IPS-18c (cell line): Measurements from ENCODE around the gene PHACTR3.

Experiments used
- H3K4me3 ChIP-seq: 2 replicates; pipeline ENCODE4 v1.7.0; 2013; ENCODE audit warnings: low read depth, mild to moderate bottlenecking, low read length, moderate library complexity; ENCODE audit not compliant: insufficient read depth
- H3K9me3 ChIP-seq: one replicate; pipeline ENCODE4 v1.6.1; 2013; ENCODE audit warnings: mild to moderate bottlenecking, low read length, moderate library complexity; ENCODE audit not compliant: control insufficient read depth, insufficient read depth

Gene PHACTR3

DNA sequence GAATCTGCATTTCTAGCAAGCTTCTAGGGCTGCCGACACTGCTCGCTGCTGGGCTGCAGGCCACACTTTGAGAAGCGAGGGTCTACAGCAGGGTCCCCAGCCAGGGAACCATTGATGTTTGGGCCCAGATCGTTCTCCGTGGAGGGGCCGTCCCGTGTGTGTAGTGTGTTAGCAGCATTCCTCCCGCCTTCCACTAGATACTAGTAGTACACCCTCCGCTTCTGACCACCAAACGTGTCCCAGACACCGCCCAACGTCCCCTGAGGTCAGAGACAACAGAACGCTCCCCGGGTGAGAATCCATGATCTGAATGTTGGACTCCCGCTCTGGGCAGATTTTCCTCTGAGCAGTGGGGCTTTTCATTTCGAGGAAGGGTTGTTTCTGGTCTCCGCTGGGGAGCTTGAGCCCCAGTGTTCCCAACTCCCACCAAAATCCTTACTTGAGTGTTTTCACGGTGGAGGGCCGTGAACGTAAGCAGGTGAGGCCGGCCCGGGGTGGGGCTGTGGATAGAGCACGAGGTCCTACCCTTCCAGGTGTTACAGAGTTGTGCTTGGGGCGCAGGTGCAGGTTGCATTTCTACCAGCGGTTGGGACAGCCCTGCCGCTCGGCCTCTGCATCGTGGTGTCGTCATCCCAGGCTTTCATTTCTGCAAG lies 204.5 kb downstream of the PHACTR3 start:
- Histone ChIP-seq H3K4me3 (no peak overlapping the region), H3K9me3 (no peaks in the 10 kb centered on the region)

DNA sequence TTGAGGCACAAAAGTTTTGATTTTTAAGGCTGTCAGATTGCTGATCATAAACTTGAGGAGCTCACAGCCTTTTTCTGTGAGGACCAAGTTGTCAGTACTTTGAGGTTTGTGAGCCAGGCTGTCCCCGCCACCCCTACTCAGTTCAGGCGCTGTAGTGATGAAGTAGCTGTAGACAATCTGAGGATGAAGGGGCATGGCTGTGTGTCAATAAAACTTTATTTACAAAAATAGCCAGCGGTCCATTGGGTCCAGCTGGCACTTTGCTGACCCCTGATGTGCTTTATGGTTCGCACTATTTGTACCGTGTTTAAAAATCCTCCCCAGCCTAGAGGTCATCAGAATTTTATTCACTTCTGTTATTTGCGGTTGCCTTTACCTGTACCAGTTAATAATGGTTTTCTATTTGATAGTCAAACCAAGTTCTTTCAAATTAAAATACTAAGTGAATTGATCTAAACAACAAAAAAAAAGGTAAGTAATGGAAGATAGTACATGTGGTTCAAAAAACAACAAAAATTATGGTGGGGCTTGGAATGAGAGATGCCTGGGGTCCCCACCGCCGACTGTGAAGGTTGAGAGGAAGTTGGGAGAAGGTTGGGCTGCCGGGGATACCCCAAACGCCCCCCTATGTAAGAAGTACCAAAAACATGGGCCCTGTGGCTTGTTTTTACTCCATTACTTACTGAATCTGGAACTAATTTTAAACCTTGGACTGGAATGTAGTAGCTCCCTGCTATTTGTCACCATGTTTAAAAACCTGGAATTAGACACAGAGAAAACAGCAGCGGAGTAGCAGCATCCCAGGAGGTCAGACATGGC lies 205.5 kb downstream of the PHACTR3 start:
- Histone ChIP-seq H3K4me3 (no peak overlapping the region), H3K9me3 (no peaks in the 10 kb centered on the region)

DNA sequence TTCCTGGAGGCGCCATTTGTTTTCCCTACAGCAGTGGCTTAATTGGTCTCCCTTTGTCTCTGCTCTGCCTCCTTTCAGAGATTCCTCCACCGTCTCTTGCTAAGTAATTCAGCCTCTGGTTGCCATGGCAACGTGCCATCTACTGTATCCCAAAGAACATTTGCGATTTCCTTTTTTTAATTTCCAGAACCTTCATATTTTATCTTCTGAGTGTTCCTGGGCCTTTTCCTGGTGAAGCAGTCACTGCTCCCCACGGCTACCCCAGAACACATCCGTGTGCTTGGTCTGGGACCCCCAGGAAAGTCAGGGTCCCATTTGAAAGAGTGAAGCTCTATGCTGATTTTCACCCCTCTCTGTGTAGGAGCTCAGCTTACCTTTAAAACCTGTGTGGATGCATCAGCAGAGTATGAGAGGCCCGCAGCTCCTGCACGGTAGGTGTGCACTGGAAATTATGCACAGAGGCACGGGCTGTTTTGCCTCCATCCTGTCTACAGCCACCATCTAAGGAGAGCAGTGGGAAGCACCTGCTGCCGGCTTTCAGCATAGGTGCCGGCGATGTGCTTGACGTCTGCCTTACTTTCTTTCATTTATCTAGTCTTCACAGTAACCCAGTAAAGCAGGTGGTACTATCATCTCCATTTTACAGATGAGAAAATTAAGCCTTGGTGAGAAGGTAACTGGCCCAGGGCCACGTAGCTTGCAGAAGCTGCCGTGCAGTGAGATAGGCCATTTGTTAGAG lies 206.3 kb downstream of the PHACTR3 start:
- Histone ChIP-seq H3K9me3 (no peaks in the 10 kb centered on the region), H3K4me3 (no peak overlapping the region)

DNA sequence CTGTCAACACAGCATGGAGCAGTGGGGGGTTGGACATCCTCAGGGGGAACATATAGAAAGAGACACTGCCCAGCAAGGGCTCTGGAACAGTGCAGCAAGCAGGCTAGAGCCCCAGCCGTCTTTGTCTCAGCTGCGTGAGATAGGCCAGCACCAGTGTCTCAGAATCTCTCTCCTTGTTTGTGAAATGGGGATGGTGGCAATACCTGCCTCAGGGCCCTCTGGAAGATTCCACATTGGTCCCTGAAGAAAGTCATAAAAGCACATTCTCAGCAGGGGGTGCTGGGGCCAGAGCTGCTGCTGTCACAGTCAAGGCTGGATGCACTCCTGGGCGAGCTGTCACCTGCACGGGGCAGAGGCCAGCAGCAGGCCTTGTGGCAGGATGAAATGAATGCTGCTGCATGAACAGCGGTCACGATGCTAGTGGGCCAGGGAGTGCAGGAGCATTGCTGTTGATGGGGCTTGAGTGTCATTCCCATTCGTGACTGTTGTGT lies 207.4 kb downstream of the PHACTR3 start:
- no peak overlapping the region for H3K4me3 ChIP-seq
- H3K9me3 ChIP-seq: no peaks in the 10 kb centered on the region

DNA sequence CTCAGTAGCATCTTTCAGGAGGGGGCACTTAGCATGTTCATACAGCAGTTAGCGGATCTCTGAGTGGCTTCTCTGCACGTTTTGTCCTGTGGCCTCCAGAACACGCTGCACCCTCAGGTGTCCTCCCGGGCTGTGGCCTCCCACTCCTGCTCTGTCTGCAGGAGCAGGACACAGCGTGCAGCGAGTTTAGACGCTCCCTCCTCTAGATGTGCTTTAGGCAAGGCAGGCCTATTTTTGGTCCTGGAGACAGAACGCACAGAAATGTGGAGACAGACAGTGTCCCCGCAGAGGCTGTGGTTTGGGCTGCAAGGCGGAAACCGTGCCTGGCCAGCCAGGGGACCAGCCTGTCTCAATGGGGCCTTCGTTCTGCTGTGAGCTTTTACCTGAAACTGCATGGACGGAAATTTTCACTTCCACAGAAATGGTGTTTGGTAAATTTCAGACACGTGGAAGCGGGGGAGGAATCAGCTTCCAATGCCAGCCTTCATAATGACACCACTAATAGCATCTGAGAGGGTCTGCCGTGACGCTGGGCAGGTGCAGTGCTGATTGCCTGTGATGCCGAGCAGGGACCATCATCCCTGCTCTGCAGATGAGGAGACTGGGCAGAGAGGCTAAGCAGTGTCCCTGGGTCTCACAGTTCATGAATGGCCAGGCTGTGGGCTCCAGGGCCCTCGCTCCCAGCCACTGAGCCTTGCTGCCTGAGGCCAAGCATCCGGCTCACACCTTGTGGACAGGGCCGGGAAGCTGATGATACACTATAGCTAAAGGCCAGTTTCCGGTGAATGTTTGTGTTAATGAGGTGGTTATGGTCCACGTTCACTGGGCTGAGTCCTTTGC lies 208.2 kb downstream of the PHACTR3 start:
- no peaks in the 10 kb centered on the region for H3K9me3 ChIP-seq

DNA sequence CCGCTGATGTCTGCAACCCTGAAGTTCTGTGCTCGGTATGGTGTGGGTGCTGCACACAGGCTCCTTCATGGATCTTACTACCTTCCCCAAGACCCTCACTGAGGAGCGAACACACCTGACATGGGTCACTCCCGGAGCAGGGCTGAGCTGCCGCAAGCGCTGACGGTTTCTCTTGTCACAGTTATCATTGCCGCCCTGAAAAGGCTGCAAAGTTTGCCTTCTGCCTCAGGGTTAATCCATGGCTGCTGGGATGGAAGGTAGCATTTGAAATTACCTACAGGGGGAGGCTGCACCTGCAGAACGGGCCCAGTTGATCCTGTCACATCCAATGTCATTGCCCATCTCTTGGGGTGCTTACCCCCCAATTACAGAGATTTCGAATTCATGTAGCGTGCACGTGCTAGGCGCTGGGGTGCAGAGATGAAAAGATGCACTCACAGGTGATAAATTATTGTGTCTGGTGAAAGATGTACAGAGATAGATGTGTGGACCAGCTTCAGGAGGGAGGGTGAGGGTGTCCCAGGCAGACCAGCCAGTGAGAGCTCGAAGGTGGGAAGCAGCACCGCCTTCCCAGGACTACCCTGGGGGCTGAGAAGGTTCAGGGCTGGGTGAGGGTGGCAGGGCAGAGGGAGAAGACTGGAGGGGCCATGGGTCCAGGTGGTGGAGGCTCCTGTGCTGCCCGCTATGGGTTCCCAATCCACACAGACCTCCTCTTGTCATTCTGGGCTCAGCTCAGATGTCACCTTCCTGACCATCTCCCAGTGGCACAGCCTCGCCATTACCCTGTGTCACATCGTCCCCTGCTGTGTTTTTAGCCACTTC lies 209.0 kb downstream of the PHACTR3 start:
- Histone ChIP-seq H3K4me3 (no peak overlapping the region), H3K9me3 (no peaks in the 10 kb centered on the region)

More for the DNA sequence above, 208.2 kb downstream of the PHACTR3 start:
- no peak overlapping the region for H3K4me3 ChIP-seq

DNA sequence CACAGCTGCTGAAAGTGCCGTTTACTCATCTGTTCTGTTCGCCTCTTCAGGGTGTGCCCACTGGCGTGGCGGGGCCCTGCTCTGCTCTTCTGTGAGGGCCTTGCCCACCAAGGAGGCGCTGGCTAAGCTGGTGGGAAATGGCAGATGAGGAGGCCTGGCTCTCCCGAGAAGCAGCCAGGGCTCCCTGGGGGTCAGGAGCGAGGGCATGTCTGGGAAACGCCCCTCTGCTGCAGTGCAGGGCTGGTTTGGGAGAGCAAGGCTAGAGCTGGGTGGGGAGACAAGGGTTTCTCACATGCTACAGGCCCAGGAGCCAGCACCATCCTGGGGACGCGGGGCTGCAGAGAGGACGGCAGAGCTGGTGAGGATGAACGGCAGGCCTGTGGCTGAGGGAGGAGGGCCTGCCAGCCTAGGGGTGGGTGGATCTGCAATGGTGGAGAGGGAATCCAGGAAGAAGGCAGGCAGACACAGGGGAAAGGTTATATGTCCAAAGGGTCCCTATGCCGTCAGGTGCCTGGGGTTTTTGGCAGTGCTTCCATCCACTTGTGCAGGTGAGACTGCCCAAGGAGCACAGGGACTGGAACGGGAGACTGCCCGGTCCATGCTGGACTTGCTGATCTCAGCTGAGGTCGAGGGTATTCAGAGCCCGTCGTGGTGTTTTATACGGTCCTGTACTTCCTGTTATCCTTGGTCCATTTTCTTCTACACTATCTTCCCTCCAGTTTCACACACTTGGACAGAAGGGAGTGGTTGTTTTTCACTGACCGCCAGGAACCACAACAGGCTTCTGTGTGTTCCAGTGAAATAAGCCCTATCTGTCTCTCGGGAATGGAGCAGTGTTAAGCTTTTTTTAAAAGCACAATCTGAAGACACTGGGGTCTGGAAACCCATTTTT lies 209.9 kb downstream of the PHACTR3 start:
- Histone ChIP-seq H3K4me3 (no peak overlapping the region), H3K9me3 (no peaks in the 10 kb centered on the region)

DNA sequence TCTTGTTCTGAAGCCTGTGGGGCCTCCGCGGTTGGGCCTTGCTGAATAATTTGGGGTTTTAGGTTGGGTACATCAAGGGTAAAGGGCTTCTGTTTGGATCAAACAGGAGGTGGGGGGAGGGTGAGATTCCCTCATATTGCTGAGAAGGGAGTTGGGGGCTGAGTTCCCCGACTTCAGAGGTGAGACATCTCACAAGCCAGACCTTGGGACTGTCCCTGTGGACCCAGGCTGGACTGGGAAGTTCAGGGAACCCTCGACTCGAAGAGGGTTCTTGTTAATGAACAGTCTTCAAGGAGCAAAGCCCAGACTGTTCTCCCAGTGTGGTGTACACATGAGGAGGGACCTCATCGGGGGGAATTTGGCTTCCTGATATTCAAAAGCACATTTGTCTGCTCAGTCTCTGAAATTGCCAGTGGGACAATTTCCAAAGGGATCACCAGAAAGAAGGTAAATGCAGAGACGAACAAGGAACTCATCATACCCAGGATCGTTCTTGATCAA lies 210.6 kb downstream of the PHACTR3 start:
- Histone ChIP-seq H3K4me3 (no peak overlapping the region), H3K9me3 (no peaks in the 10 kb centered on the region)

DNA sequence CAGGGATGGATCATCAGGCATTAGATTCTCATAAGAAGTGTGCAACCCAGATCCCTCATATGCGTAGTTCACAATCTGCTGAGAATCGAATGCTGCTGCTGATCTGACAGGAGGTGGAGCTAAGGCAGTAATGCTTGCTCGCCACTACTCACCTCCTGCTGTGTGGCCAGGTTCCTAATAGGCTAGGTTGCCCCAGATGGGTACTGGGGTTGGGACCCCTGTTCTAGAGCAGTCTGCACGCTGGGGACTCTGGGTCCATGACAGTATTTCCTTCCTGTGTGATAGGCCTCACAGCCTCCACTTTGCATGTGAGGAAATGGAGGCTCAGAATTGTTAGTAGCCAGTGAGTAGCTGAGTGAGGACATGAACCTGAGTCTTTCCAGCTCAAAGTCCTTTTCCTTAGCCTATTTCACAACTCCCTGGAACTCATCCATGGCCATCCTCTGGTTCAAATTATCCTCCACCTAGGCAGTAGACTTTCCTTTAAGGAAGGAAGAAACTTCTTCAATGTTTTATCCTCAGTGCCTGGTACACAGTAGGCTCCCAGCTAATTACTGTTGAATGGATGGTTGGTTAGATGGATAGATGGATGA lies 211.9 kb downstream of the PHACTR3 start:
- Histone ChIP-seq H3K4me3 (no peak overlapping the region), H3K9me3 (no peaks in the 10 kb centered on the region)

DNA sequence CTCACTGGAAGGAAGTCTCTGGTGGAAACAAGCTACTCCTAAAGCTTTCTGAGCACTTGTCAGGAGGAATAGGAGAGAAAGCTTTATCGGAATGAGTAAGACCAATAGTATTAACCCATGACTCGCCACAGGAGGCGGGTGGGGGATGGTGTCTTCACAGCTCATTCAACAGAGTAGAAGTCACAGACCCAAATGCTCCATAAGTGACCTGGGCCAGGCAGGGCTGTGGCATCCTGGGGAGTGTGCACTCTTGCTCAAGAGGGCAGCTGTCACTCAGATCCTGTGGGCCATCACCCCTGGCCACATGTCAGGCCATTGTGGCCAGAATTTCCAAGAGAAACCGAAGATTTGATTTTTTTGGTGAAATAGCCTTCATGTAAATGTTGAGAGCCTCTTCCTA lies 213.1 kb downstream of the PHACTR3 start:
- Histone ChIP-seq H3K9me3 (no peaks in the 10 kb centered on the region), H3K4me3 (no peak overlapping the region)

DNA sequence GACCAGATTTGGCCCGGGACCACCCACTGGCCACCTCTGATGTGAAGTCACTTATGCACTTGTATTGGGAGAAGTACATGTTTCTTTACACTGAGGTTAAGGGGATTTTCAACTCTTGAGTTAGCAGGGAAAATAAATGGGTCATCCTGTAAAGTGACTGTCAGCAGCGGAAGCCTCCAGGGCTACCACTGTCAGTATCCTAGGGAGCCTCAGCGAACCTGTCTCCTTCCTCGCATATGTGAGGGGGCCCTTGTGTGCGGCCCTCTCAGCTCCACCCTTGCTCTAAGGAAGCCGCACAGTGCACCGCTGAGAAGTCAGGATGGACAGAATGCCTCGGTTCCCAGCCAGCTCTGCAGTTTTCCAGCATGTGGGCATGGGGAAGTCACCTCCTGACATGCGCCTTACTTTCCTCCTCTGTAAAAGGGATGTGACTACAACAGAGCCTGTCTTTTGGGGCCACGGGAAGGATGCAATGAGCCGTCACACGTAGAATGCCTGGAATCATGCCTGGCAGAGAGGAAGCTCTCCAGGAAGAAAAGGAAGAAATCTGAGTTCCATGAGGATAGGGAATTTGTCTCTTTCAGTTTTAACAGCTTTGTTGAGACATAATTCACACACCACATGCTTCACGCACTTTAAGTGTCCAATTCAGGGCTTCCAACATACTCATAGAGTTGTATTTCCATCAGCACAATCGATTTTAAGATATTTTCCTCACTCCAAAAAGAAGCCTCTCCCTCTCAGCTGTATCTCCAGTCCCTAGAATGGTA lies 213.7 kb downstream of the PHACTR3 start:
- H3K4me3 ChIP-seq: no peak overlapping the region
- H3K9me3 ChIP-seq: no peaks in the 10 kb centered on the region

DNA sequence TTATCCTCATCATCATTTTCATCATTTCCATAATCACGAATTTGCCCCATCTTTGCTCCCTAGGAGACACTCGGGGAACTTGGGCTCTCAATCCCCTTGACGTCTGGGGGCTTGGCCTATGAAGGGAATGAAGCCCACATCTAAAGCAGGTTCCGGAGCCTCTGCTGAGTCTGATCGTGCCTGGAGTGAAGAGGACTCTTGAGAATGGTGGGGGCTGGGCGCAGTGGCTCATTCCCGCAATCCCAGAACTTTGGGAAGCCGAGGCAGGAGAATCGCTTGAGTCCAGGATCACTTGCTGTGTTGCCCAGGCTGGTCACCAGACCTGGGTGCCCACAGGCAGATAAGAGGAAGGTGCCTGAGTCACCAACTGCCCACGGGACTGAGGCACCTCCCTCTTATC lies 214.6 kb downstream of the PHACTR3 start:
- no peaks in the 10 kb centered on the region for H3K9me3 ChIP-seq

DNA sequence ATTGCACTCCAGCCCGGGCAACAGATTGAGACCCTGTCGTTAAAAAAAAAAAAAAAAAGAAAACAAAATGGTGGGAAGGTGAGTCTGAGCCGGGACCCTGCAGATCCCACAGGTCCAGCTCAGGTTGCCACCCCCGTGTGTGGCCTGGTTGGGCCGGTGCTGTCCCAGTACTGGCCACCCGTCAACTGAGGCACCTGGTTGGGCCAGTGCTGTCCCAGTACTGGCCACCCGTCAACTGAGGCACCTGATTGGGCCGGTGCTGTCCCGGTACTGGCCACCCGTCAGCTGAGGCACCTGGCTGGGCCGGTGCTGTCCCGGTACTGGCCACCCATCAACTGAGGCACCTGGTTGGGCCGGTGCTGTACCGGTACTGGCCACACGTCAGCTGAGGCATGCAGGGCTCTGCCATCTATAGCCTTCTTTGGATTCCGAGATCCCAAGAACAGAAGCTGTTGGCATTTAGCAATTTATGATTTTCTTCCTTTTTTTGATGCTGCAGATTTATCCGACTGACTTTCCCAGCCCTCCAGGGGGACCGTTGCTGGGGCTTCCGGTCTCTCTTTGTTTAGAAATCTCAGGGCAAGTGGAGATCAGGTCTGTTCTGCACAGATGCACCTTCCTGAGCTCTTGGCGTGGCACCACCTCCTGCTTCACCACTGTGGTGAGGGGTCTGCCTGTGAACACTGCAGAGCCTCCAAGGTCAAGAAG lies 215.3 kb downstream of the PHACTR3 start:
- Histone ChIP-seq H3K9me3 (no peaks in the 10 kb centered on the region), H3K4me3 (no peak overlapping the region)

More for the DNA sequence above, 214.6 kb downstream of the PHACTR3 start:
- no peak overlapping the region for H3K4me3 ChIP-seq
